Spleen (tissue), 7 donors: ENCODE measurements around the gene PSMD13.

ENCODE experiments used
- POLR2A ChIP-seq, 3 donors: fragments of 450-650 bp; IDR thresholded peaks; one replicate each; pipeline ENCODE4 v1.5.1; 2017; ENCODE audit warnings: antibody characterized with exemption in 3 of 3, mild to moderate bottlenecking in 1 of 3
- TF ChIP-seq, protein P1 (sequence below), 11 experiments: fragments of 200-600 bp in 7 of 11; fragments of 450-650 bp in 4 of 11; sonication (generic) in 4 of 11; IDR thresholded peaks in 8 of 11; conservative IDR thresholded peaks in 3 of 11; 1 replicate in 7 of 11; 2 replicates in 4 of 11; pipeline versions ENCODE4 v1.4.0 to v1.8.0; 2016 to 2021; ENCODE audit warnings: antibody characterized with exemption in 11 of 11, inconsistent platforms in 4 of 11, mild to moderate bottlenecking in 1 of 11
- donor health status: DM: no; HTN: no; CAD: no; lungs with moderate emphysema.
- donor health status: DM: no; HTN: no; CAD: no.
- donor health status: DM: no; HTN: no; CAD: no.

DNA sequence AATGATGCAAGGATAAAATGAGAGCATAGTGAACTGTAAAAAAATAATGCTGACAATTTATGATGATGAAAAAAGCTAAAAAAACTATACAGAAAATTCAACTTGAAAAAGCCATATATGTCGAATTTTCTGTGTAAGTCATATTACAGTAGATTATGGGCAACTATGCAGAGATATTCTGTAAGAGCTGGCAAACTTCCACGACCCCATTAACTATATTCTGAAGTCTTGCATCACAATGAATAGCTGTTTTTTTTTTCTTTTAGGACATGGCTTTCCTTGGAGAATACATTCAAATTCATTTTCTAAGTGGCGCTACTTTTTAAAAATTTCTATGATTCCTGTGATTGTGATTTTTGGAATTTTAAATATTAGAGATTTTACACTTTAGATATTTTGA is 18.4 kb downstream of the PSMD13 start:
- TF ChIP-seq, protein P1, sequence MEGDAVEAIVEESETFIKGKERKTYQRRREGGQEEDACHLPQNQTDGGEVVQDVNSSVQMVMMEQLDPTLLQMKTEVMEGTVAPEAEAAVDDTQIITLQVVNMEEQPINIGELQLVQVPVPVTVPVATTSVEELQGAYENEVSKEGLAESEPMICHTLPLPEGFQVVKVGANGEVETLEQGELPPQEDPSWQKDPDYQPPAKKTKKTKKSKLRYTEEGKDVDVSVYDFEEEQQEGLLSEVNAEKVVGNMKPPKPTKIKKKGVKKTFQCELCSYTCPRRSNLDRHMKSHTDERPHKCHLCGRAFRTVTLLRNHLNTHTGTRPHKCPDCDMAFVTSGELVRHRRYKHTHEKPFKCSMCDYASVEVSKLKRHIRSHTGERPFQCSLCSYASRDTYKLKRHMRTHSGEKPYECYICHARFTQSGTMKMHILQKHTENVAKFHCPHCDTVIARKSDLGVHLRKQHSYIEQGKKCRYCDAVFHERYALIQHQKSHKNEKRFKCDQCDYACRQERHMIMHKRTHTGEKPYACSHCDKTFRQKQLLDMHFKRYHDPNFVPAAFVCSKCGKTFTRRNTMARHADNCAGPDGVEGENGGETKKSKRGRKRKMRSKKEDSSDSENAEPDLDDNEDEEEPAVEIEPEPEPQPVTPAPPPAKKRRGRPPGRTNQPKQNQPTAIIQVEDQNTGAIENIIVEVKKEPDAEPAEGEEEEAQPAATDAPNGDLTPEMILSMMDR (IDR thresholded peaks at IDR 0.05 in 8 of 11, conservative IDR thresholded peaks at IDR 0.05 in 3 of 11) = no peak
- no peak for TF ChIP-seq POLR2A (IDR thresholded peaks at IDR 0.05)
